Astrocyte of the spinal cord (primary cell): ENCODE measurements around the gene MST1.
"Not testable (repeated sequence)": the region's sequence is repeated elsewhere in the genome, so short reads cannot be mapped to it uniquely, and the experiment has no call there.

ENCODE experiments used
- DNase-seq: peaks from one replicate; pipeline ENCODE4 v3.0.0; 2011; ENCODE audit warnings: low read depth, low spot score
- H3K4me3 ChIP-seq: 2 replicates; pipeline ENCODE4 v1.5.1; 2011; ENCODE audit warnings: low read depth, mild to moderate bottlenecking, low read length, moderate library complexity
- in situ Hi-C: cut with HindIII; loops from 2 replicates; pipeline ENCODE4 v1.10.0; 2017; ENCODE audit warnings: low sequenced_read_pairs
- TF ChIP-seq, protein P1 (sequence below): IDR thresholded peaks from 2 replicates; pipeline ENCODE4 v1.5.1; 2012; ENCODE audit warnings: low read depth, mild to moderate bottlenecking, low read length, inconsistent platforms

MST1 gene

DNA sequence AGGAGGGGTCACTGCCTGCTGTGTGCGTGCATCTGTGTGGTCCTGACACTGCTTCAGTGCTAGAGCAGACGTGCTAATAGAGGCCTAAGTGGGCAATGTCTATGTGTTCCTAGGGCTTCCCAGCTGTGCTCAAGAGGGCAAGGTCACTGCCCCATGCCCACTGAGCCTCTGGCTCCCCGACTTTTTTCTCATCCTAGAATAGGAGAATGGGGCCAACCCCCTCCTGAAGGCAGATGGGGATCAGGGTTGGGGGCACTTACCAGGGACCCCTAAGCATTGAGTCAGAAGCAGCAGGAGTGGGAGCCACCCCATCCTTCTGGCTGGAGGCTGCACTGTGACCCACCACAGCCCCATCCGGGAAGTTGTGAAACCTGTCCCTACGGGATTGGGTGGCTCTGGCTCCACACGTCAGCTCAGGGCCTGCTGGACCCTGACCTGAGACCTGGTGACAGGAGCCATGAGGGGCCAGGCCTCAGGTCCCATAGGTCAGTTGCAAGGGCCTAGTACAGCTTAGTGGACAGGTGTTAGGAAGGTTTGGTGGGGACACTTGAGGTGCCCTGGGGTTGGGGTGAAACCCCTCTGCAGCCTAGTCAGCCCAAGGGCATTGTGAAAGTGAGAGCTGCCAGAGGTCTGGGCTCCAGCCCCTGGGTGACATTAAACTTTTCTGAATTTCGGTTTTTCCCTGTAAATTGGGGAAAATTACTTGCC lies 782 bp downstream of the MST1 start:
- peak overlapping the region; percentile 96 for H3K4me3 ChIP-seq
- DNase-seq, in situ Hi-C loops: not testable (repeated sequence)

DNA sequence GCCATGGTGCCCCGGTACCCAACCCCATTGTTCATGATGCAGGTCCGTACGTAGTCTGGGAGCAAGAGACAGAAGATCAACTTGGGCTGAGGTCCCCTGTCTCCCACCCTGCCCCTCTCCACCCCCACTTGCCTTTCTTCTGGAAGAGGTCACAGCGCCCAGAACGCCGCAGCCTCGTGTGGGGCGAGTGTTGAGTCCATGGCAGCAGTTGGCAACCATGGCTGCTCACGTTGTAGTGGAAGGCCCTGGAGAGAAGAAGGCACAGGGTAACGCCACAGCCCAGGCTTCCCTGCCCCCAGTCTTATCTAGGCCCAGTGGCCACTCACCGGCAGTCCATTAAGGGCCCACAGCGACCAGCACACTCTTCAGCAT lies 1.9 kb downstream of the MST1 start:
- in situ Hi-C loops, H3K4me3 ChIP-seq, DNase-seq: not testable (repeated sequence)

DNA sequence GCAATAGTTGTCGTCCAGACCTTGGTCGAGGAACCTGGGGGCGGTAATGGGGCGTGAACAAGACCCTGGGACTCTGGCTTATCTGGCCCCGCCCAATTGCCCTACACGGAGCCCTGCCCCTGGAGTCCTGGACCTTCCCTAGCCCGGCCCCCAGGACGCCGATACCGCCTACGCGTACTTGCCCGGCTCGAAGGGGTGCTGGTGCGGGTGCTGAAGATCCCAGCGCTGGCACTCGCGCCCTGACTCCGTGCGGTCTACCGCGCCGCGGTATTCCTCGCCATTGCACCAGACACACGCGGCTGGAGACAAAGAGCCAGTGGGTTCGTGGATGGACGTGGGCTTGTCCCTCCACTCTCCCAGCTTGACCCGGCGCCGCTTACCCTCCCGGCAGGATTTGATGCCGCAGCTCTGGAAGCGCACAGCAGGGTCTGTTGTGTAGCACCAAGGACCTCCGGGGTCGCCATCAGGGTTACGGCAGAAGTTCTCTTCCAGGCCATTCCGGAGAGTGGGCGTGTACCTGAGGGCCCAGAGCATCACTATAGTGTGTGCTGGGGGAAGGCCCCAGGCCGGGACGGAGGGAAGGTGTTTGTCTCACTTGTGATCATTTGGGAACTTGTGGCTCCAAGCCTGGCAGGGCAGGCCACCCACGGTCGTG lies 2.4 kb downstream of the MST1 start:
- H3K4me3 ChIP-seq = peak overlapping the region; percentile 17
- DNase-seq, in situ Hi-C loops: not testable (repeated sequence)

DNA sequence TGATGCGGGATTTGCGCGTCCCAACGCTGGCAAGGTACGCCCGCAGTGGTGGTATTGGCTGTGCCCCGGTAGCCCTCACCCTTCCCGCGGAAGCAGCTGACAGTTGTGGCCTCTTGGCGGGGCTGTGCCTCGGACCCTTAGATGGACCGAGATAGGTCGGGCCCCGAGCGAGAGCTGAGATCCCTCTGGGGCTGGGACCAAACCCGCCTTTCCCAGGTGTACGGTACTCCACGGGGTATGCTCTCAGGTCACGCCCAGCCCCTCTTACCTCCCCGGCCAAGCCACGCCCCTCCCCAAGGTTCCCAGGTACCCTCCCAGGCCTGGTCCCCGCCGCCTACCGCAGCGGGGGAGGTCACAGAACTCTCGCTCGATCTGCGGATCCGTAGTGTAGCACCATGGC lies 2.9 kb downstream of the MST1 start:
- peak overlapping the region; percentile 17 for H3K4me3 ChIP-seq
- in situ Hi-C loops, DNase-seq: not testable (repeated sequence)

DNA sequence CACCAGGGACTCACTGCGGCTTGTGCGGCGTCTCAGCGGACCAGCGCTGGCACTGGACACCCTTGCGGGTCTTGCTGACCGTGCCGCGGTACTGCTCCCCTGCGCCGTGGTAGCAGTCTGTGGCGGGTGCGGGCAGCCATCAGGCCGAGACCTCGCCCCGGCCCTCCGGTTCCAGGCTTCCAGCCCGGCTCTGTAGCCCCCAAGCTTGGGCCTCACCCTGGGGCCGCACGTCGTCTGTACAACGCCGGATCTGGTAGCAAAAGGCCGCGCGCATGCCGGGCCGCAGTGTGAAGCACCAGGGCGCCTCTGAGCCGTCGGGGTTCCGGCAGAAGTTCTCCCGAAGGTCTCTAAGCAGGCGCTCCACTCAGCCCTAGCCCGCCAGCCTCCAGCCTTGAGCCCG lies 3.4 kb downstream of the MST1 start:
- in situ Hi-C loops, DNase-seq, H3K4me3 ChIP-seq: not testable (repeated sequence)

DNA sequence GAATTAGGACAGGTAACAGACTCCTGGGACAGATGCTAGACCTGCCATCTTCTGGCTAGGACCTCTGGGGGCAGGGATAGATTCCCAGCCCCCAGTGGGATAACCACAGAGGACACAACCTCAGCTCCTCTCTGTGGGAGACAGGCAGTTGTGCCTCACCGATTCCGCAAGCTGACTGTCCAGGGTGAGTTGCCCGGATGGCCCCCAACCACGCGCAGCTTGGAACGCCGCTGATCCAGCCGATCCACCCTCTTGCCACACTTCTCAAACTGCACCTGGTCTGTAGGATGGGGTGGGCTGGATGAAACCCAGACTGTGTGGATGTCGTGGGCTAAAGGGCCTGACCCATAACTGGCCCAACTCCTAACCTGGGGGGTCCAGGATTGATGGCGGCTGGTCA lies 4.2 kb downstream of the MST1 start:
- H3K4me3 ChIP-seq, DNase-seq, in situ Hi-C loops: not testable (repeated sequence)

DNA sequence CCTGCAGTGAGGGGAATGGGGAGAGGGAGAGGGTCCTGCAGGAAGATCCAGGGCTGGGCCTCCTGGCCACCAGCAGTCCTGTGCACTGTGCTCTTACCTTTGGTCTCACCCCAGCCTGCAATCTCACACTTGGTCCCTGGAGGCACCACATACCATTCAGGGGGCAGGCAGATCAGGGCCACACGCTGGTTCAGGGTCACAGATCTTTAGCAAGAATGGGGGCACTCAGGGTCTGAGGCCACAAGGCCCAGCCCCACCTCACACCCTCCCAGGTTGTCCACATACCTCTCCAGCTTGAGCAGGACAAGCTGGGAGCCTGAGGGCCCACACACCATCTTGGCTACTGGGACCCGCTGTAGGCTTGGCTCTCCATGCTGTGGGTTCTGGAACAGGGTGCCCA lies 4.8 kb downstream of the MST1 start:
- in situ Hi-C loops, H3K4me3 ChIP-seq, DNase-seq: not testable (repeated sequence)

DNA sequence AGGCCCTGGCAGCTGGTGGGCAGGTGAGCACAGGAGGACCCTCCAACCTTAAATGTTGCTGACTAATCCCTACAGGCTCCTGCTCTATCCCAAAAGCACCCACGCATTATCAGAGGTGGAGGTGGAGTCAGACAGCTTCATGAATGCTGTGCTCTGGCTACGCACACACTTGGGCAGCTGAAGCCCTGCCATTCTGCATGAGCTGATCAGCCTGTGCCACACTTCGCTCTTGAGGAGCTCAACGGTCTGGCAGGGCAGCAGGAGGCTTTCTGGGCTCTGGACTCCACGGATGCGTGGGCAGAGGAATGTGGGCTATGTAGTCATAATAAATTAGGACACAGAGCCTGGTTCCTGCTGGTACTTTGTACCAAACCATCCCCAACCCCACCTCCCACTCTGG lies 6.1 kb downstream of the MST1 start:
- TF ChIP-seq, protein P1, sequence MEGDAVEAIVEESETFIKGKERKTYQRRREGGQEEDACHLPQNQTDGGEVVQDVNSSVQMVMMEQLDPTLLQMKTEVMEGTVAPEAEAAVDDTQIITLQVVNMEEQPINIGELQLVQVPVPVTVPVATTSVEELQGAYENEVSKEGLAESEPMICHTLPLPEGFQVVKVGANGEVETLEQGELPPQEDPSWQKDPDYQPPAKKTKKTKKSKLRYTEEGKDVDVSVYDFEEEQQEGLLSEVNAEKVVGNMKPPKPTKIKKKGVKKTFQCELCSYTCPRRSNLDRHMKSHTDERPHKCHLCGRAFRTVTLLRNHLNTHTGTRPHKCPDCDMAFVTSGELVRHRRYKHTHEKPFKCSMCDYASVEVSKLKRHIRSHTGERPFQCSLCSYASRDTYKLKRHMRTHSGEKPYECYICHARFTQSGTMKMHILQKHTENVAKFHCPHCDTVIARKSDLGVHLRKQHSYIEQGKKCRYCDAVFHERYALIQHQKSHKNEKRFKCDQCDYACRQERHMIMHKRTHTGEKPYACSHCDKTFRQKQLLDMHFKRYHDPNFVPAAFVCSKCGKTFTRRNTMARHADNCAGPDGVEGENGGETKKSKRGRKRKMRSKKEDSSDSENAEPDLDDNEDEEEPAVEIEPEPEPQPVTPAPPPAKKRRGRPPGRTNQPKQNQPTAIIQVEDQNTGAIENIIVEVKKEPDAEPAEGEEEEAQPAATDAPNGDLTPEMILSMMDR = no peak
- in situ Hi-C loops = no loop called here
- H3K4me3 ChIP-seq = no peak overlapping the region
- DNase-seq = no peak

DNA sequence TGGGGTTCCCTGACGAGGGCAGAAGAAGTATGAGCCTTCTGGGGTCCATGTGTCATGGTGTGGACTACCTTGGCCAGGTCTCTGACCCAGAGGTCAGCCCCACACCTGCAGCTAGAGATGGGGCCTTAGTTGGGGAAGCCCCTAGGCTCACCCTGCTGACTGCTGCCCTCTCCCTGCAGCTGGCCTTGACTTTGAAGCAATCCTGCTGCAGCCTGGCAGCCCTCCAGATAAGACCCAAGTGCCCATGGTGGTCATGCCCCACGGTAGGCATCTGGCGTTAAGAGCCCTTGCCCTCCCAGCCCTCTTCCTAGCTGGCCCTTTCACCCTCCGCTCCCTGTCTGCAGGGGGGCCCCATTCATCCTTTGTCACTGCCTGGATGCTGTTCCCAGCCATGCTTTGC lies 7.7 kb downstream of the MST1 start:
- H3K4me3 ChIP-seq = no peak overlapping the region
- TF ChIP-seq, protein P1 = no peak
- in situ Hi-C loops = no loop called here
- DNase-seq = no peak

DNA sequence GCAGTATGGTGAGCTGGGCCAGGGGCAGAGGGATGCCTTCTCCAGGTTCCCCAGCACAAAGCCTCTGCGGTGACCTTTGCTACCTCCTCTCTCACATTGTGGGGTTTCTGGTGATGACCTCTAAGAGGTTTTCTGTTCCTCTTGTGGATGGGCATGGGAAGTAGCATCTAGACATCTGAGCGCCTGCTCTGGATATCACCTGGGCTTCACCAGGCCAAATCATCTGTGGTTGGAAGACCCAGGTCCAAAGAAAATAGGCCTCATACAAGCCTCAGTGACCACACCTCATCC lies 8.1 kb downstream of the MST1 start:
- in situ Hi-C loops = no loop called here

More for the DNA sequence above, 8.1 kb downstream of the MST1 start:
- no peak overlapping the region for H3K4me3 ChIP-seq
- TF ChIP-seq, protein P1 = no peak
- no peak for DNase-seq
